GM06990 (cell line): ENCODE measurements around the gene NOL11.
"Not testable (repeated sequence)": the region's sequence is repeated elsewhere in the genome, so short reads cannot be mapped to it uniquely, and the experiment has no call there.

Experiments
- DNase-seq: peaks from one replicate; pipeline ENCODE4 v3.0.0-alpha.2; 2011; ENCODE audit not compliant: insufficient read length; ENCODE audit errors: extremely low read depth
- H3K27me3 ChIP-seq: replicated peaks from 2 replicates; pipeline ENCODE4 v1.6.0; 2011; ENCODE audit warnings: low read length; ENCODE audit not compliant: control insufficient read depth, insufficient read depth
- H3K36me3 ChIP-seq: 2 replicates; pipeline ENCODE4 v1.5.1; 2011; ENCODE audit warnings: low read length; ENCODE audit not compliant: control insufficient read depth, insufficient read depth
- H3K4me3 ChIP-seq: replicated peaks from 2 replicates; pipeline ENCODE4 v1.5.1; 2011; ENCODE audit warnings: low read depth, mild to moderate bottlenecking, control low read depth, low read length
- TF ChIP-seq, protein P1 (sequence below): IDR thresholded peaks from 2 replicates; pipeline ENCODE4 v1.5.1; 2011; ENCODE audit warnings: low read length, control low read depth, mild to moderate bottlenecking, inconsistent platforms; ENCODE audit not compliant: insufficient read depth, poor library complexity, severe bottlenecking

NOL11 gene

DNA sequence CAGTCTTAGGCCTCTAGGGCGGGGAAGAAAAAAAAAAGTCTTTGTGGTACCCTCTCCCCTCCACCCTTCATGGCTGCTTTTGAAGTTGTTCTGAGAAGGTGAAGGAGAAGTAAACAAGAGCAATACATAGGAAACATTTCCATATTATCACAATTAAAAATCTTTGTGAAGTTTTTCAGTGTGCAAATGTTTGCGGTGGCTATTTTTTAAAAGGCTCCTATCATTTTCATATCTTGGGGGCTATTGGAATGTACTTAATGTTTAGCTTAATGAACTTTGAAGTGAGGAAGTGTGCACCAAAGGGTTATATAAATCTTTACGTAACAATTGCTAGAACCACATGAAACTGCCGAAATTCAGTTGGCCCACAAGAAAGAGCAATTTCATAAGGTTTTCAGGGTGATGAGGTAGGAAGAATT lies 7.6 kb downstream of the NOL11 start:
- Histone ChIP-seq H3K36me3 (peaks cover 16% of the 10 kb centered on the region), H3K4me3 (no peak overlapping the region), H3K27me3 (no peaks in the 10 kb centered on the region)
- no peak for DNase-seq
- TF ChIP-seq, protein P1, sequence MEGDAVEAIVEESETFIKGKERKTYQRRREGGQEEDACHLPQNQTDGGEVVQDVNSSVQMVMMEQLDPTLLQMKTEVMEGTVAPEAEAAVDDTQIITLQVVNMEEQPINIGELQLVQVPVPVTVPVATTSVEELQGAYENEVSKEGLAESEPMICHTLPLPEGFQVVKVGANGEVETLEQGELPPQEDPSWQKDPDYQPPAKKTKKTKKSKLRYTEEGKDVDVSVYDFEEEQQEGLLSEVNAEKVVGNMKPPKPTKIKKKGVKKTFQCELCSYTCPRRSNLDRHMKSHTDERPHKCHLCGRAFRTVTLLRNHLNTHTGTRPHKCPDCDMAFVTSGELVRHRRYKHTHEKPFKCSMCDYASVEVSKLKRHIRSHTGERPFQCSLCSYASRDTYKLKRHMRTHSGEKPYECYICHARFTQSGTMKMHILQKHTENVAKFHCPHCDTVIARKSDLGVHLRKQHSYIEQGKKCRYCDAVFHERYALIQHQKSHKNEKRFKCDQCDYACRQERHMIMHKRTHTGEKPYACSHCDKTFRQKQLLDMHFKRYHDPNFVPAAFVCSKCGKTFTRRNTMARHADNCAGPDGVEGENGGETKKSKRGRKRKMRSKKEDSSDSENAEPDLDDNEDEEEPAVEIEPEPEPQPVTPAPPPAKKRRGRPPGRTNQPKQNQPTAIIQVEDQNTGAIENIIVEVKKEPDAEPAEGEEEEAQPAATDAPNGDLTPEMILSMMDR = no peak

DNA sequence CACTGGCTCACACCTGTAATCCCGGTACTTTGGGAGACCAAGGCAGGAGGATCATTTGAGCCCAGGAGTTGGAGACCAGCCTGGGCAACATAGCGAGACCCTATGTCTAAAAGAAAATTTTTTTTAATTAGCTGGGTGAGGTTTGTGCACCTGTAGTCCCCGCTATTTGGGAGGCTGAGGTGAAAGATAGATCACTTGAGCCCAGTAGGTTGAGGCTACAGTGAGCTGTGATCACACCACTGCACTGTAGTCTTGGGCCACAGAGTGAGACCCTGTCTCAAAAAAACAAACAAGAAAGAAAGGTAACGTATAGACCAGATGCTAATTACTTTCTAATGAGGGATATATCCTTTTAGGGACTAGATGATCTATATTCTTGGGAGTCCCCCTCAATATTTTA lies 8.1 kb downstream of the NOL11 start:
- TF ChIP-seq, protein P1 = no peak
- H3K36me3 ChIP-seq = peaks cover 19% of the 10 kb centered on the region
- H3K4me3 ChIP-seq = no peak overlapping the region
- H3K27me3 ChIP-seq = no peaks in the 10 kb centered on the region
- no peak for DNase-seq

DNA sequence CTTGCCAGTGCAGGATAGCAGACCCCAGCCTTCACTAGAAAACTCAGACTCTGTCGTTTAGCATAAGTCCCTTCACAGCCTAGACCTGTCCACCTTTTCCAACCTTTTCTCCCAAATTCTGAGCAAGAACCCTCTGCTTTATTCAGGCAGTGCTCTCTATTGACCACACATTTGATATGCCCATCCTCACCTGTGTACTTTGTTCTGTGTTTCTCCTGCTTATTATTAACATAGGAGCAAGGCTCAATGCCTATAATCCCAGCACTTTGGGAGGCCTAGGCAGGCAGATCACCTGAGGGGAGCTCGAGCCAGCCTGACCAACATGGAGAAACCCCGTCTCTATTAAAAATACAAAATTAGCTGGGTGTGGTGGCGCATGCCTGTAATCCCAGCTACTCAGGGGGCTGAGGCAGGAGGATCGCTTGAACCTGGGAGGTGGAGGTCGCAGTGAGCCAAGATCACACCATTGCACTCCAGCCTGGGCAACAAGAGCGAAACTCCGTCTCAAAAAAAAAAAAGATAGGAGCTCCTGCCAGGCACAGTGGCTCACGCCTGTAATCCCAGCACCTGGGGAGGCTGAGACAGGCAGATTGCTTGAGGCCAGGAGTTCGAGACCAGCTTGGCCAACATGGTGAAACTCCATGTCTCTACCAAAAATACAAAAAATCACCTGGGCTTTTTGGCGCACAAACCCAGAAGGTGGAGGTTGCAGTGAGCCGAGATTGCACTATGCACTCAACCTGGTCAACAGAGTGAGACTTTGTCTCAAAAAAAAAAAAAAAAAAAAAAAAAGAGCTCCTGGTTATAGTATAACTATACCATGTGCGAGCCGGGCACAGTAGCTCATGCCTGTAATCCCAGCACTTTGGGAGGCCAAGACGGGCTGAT lies 9.7 kb downstream of the NOL11 start:
- H3K4me3 ChIP-seq, H3K27me3 ChIP-seq, DNase-seq: not testable (repeated sequence)
- peaks cover 19% of the 10 kb centered on the region for H3K36me3 ChIP-seq

DNA sequence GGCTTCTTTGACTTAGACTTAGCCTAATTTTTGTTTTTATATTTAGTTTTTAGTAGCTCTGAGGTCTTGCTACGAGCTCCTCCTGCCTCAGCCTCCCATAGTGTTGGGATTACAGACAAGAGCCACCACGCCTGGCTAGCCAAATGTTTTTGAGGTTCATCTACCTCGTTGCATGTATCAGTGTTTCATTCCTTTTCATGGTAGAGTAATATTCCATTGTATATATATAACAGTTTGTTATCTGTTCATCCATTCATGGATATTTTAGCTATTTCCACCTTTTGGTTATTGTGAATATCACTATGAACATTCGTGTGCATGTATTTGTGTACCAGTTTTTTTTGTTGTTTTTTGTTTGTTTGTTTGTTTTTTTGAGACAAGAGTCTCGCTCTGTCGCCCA lies 12.2 kb downstream of the NOL11 start:
- TF ChIP-seq, protein P1 = no peak
- DNase-seq = no peak
- Histone ChIP-seq H3K36me3 (peaks cover 15% of the 10 kb centered on the region), H3K27me3 (no peaks in the 10 kb centered on the region), H3K4me3 (no peak overlapping the region)

DNA sequence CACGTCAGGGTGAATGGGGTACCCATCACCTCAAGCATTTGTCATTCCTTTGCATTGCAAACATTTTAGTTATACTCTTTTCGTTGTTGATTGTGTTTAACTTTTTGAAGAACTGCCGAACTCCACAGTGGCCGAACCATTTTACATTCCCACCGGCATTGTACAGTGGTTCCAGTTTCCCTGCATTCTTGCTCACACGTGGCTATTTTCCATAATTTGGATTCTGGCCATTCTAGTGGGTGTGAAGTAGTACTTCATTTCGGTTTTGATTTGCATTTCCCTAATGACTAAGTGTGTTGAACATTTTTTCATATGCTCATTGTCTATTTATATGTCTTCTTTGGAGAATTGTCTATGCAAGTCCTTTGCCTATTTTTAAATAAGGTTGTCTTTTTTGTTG lies 13.0 kb downstream of the NOL11 start:
- H3K27me3 ChIP-seq = no peaks in the 10 kb centered on the region
- TF ChIP-seq, protein P1 = no peak
- no peak for DNase-seq
- no peak overlapping the region for H3K4me3 ChIP-seq
- H3K36me3 ChIP-seq = peaks cover 15% of the 10 kb centered on the region

DNA sequence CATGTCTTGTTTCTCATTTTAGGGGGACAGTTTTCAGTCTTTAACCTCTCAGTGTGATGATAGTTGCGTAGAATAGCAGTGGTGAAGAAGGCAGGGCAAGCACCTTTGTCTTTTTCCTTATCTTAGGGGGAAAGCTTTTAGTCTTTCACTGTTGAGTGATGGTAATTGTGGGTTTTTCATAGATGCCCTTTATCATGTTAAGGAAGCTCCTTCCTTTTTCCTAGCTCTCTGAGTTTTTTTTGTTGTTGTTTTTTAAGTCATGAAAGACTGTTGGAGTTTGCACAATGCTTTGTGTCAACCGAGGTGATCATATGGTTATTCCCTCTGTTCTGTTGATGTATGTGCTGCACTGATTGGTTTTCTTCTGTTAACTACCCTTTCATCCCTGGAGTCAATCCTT lies 15.7 kb downstream of the NOL11 start:
- Histone ChIP-seq H3K4me3 (no peak overlapping the region), H3K36me3 (peaks cover 8% of the 10 kb centered on the region), H3K27me3 (no peaks in the 10 kb centered on the region)
- TF ChIP-seq, protein P1 = no peak
- DNase-seq = no peak
